Gastroesophageal sphincter (tissue), 3 donors: ENCODE measurements around the gene MAPKAPK3.

Experiments
- POLR2A ChIP-seq, 2 donors: fragments of 450-650 bp; IDR thresholded peaks; one replicate each; pipeline ENCODE4 v1.6.1; 2017; ENCODE audit warnings: antibody characterized with exemption in 2 of 2, mild to moderate bottlenecking in 2 of 2, moderate library complexity in 1 of 2
- TF ChIP-seq, protein P1 (sequence below), 4 experiments: fragments of 200-600 bp in 2 of 4; fragments of 450-650 bp in 2 of 4; sonication (generic) in 1 of 4; IDR thresholded peaks; one replicate each; pipeline ENCODE4 v1.5.1; 2017 to 2019; ENCODE audit warnings: antibody characterized with exemption in 4 of 4, mild to moderate bottlenecking in 2 of 4, moderate library complexity in 2 of 4

DNA sequence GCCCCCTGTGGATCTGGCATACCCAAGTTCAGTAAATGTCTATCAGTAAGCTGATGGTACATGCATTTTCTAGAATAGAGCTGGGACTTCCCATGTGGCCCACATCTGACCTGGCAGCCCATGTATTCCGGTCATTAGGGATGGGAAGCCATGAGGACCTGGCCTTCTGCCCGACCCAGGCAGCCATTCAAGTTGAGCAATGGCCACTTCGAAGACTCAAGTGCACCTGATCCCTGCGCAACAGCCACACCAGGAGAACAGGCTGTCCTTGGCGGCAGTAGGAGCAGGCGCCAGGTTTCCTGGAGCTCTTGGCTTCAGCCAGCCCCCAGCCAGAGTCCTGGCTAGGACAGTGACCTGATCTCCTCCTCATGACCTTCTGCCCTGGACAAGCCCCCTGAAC, 33.1 kb upstream of the MAPKAPK3 start:
- TF ChIP-seq, protein P1, sequence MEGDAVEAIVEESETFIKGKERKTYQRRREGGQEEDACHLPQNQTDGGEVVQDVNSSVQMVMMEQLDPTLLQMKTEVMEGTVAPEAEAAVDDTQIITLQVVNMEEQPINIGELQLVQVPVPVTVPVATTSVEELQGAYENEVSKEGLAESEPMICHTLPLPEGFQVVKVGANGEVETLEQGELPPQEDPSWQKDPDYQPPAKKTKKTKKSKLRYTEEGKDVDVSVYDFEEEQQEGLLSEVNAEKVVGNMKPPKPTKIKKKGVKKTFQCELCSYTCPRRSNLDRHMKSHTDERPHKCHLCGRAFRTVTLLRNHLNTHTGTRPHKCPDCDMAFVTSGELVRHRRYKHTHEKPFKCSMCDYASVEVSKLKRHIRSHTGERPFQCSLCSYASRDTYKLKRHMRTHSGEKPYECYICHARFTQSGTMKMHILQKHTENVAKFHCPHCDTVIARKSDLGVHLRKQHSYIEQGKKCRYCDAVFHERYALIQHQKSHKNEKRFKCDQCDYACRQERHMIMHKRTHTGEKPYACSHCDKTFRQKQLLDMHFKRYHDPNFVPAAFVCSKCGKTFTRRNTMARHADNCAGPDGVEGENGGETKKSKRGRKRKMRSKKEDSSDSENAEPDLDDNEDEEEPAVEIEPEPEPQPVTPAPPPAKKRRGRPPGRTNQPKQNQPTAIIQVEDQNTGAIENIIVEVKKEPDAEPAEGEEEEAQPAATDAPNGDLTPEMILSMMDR (IDR thresholded peaks at IDR 0.05), result no peak
- no peak for TF ChIP-seq POLR2A (IDR thresholded peaks at IDR 0.05)
